HG02973 (cell line): ENCODE data around the gene RXRA.

Experiments
- ATAC-seq: cut with Tn5 transposase; IDR thresholded peaks from one replicate; pipeline ENCODE4 v1.9.1; 2021; ENCODE audit warnings: moderate library complexity; ENCODE audit not compliant: unreplicated experiment

Gene RXRA

DNA sequence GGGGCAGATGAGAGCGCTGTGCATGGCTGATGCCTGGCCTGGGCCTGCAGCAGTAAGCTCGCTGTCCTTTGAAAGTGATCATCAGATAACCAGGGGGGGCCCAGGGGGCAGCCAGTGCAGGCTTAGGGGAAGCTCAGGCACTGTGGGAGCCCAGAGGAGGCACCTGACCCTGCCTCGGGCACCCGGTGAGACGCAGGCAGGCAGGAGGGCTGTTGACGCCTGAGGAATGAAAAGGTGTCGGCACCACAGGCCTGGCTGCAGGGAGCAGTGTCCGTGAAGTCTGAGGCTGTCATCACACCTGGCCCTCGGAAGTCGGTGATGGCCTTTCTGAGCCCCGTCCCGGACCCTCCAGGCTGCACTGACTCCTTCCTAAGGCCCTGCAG is 84.6 kb downstream of the RXRA start:
- ATAC-seq = no peak

DNA sequence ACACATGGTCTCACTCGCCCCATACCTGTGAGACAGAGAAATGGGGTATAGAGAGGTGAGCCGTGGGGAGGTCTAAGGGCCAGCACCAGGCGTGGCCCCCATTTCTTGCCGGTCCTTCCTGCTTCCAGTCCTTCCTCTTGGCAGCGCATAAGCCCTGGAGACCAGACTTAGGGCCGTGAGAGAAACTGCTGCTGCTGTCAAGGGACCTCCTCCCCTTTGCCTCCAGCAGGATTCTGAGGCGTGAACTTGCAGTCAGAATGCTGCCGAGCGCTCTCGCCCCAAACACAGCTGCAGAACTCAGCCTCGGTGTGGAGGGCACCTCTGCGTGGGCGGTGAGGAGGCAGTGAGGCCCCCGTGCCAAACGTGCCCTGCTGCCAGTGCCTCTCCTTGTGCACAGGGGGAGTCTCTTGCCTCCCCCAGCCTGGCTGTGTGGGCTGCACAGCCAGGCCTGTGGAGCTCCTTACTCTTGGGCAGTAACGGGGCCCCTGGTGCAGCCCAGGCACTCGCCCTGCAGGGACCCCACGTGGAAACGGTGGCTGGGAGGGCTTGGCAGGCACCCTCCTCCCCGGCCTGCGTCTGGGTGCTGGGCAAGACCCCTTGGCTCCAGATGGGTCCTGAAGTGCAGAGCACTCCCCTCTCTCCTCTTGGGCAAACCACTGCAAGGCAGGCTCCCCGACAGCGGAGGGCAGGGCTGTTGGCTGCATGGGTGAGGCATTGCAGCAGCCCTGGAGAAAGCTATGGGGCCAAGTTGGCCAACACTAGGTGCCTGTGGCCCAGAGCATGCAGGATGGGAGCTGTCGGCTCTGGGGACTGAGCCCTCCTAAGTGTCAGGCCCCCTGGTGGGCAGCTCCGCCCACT is 85.4 kb downstream of the RXRA start:
- no peak for ATAC-seq

DNA sequence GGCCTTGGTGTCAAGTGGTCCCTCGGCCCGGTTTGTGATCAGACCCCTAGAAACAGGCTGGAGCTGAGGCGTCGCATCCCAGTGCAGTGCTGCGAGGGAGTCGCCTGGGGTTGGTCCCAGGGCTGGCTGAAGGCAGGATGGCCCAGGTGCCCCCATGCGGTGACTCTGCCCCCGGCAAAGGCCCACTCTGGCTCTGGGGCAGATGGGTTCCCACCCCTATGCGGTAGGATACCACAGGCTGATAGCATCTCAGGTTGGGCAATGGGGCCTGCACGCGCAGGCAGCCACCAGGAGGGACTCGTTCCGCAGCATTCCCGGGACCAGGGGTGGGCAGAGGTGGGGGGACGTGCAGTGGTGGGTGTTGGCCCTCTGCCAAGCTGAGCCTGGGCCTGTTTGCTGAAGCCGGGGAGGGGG is 86.0 kb downstream of the RXRA start:
- no peak for ATAC-seq

DNA sequence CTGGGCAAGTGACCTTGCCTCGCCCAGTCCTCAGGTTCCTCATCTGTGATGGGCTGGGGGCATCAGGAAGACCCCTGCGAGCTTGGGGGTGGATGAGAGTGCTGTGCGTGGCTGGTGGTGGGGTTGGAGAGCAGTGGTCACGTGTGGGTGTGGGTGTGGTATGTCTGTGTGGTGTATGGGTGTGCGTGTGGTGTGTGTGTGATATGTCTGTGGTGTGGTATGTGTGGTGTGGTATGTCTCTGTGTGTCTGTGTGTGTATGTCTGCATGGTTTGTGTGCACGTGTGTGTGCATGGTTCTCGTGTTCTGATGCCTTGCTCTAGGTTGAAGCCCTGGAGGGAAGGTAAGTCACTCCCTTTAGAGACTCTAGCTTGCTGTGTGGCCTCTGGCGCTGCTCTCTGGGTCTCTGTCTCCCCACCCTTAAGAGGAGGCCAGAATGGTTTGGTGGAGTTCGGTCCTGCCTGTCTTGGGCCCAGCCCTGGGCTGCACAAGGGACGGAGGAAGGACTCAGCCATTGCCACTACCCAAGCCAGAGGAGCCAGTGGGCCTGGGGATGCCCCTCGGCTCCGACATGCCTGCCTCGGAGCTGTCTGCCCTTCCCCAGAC is 87.0 kb downstream of the RXRA start:
- no peak for ATAC-seq

DNA sequence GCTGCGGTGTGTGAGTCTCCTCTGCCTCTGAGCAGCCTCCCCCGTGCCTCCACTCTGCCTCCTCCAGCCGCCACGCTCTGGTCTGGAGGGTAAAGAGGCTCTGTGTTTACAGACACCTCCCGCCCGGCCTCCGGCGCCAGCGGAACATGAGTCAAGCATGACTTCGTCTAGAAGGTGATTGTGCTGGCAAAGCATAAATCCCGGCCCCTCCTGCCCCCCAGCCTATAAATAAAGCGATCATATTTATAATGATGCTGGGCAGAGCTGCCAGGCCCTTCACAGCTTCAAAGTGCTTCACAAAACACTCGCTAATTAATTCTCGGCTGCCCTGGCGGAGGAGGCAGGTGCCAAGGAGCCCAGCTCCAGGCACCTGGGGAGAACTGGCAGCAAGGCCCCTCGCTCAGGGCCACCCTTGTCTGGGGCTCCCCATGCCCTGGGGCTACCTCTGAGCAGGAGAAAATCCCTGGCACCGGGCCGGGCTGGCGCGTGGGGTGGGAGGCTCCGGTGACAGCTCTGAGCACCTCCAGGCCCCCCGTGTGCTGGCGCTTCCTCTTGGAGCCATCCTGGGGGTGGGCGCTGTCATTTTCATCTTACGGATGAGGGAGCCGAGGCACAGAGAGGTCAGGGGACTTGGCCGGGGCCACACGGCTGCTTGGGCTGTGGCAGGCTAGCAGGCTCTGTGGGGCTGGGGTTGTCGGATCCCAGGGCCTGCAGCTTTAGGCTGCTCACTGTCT is 87.8 kb downstream of the RXRA start:
- no peak for ATAC-seq

DNA sequence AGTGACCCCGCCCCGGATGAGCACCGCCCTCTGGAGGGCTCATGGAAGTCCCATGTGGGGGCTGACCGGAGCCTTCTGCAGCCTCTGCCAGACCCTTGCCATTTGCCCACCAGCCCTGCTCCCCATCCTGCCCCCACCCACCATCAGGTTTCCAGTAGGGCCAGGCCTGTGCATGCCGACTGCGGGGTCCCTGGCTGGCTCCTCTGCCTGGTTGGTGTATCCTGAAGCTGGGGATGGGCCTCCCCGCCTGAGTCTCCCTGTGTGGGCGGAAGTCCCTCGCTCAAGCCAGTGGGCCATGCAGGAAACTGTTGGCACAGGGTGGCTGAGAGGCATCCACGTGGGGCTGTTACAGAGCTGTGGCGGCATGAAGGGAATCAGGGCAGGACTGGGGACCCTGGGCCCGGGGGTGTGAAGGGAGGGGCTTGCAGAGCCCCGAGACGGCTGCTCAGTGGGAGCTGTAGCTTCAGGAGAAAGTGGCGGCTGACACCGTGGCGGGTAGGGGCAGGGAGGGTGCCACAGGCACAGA is 88.7 kb downstream of the RXRA start:
- no peak for ATAC-seq

DNA sequence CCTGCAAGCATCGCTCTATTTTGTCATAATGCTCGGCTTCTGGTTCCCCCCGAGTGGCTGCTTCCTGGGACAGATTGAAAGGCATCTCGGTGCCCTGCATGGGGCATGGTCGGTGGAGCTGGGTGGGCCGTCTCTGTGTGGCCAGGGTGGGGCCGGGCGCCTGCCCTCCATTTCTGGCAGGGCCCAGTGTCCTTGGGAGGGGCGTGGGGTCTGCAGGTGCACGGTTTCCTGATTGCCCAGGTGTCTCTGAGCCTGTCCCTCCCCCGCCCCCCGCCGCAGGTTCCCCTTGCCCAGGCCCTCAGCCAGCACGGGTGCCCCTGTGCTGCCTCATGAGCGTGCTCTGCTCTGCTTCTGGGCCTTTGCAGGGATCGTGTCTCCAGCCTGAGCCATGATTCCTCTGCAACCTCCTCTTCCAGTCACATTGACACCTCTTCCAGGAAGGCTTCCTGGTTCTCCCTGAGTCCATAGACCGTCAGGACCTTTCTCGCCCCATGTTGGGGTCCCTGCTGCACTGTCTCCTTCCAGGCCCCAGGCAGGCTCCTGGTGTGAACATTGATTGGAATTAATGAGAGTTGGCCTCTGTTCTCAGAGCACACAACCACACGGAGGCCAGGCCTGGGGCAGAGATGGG is 90.2 kb downstream of the RXRA start:
- ATAC-seq = no peak

DNA sequence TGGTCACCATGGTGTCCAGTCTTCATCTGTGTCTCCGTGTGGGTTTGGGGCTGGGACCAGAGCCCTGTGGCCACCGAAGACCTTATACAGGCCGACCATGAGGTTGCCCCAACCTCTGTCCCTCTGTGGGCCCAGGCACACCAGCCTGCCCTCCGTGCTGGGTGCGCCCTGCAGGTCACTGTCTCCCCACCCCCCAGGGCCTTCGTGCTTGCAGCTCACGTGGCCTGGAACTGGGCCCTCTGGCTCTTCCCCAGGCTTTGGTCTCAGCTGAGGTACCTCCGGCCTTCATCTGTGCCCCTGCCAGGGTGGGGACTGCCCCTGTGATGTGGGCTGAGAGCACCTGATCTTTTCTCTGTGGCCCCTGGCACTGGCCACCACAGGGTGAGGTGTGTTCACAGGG is 92.1 kb downstream of the RXRA start:
- ATAC-seq = no peak

DNA sequence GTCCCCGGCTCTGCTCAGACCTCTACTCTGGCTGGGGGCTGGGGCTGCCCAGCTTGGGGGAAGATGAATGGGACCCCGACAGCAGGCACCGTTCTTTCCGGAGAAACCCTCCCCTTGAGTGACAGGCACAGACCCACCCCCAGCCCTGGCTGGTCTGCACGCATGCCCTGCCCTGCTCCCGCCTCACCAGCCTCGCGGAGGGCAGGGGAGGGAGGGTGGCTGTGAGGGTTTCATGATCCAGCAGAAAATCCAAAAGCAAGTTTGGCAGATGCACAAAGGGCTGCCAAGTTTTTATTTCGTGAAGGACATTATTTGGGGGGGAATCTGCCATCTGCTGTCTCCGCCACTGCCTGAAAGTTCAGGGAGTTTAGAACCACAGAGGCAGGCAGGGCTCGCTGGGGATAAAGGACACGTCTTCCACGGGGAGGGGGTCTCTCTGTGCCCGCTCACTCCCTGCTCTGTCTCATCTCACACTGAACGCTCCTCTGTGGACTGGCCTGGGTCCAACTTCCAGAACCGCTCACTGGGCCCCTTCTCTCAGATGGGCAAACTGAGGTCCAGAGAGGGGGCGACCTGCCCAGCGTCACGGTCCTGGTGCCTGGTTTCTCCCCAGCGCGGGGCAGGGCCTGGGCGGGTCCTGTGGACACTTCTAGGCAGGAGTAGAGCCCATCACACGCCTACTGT is 92.9 kb downstream of the RXRA start:
- ATAC-seq = no peak

DNA sequence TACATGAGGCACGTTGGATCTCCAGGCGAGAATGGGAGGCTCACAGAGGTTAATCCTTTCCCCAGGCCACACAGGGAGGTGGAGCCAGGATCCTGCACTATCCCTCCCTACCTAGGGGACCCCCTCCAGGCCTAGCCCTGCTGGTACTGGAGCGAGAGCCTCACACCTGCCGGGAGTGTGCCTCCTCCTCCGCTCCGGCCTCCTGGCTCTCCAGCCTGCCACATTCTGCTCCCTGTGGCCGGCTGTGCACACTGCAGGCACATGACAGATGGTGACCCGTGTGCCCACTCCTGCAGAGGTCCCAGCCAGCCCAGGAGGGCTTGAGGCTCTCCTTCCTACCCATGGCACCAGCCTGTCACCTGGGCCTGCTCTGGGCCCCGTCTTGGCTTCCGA is 93.4 kb downstream of the RXRA start:
- ATAC-seq = no peak

DNA sequence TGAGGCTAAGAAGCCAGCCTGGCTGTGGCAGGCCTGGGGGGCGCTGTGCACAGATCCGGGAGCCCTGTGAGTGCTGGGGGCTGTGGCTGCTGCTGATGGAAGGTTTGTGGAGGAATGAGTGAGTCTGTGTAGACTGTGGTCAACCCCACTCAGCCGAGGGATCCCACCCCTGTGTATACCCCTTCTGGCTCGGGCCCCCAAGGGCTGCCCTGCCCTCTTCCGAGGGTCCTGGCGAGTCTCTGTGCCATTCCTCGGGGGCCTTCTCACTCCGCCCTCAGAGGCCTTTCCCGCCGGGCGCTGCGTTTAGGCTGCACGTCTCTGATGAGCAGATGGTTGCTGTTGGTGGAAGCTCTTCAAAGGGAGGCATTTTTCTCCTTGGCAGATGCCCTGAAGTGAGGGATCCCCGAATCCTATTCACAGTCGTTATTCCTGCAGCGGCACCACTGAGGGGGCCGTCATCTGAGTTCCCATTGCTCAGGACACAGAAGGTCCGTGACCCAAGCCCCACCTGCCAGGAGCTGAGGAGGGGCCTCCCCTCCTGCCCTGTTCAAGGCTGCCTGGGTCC is 94.1 kb downstream of the RXRA start:
- no peak for ATAC-seq

DNA sequence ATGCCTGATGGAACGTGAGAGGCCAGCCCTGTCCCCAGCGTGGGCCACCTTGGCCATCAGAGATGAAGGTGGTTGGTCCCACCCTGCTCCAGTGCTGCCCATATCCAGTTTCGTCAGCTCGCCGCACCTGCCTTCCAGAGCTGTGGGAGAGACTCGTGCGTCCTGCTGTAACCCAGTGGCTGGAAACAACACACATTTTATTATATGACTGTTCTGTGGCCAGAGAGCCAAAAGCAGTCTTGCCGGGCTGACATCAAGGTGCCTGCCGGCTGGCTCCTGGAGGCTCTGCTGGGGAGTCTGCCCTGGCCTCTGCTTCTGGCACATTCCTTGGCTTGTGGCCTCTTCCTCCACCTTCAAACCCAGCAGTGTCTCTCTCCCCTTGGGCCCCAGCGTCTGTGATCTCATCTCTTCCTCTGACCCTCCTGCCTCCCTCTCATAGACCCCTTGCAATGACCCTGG is 94.7 kb downstream of the RXRA start:
- ATAC-seq = no peak

DNA sequence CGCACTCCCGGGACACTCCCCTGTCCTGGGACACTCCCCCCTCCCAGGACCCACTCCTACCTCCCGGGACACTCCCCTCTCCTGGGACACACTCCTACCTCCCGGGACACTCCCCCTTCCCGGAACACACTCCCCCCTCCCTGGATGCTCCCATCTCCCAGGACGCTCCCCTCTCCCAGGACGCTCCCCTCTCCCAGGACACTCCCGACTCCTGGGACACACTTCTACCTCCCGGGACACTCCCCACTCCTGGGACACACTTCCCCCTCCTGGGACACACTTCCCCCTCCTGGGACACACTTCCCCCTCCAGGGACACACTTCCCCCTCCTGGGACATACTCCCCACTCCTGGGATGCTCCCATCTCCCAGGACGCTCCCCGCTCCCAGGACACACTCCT is 95.6 kb downstream of the RXRA start:
- no peak for ATAC-seq

DNA sequence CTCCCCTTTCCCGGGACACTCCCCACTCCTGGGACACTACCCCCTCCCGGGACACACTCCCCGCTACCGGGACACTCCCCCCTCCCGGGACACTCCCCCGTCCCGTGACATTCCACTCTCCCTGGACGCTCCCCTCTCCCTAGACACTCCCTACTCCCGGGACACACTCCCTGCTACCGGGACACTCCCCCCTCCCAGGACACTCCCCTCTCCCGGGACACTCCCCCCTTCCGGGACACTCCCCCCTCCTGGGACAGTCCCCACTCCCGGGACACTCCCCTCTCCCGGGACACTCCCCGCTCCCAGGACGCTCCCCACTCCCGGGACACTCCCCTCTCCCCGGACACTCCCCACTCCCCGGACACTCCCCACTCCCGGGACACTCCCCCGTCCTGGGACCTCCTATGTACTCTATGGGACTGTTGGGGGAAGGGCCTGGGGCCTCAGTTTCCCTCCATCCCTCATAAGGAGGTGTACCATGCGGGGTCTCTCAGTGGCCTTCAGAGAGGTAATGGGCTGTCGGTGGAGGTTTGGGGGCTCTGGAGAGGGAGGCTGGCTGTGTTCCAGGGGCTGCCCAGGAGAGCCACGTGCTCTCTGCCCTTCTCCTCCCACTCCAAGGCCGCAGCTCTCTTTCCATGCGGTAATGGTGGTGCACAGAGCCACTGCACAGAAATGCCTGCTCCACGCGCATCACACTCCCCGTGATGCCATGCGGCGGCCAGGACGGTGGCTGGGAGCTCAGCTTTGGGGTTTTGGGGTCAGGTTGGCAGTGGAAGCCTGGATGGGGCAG is 96.2 kb downstream of the RXRA start:
- ATAC-seq = no peak

DNA sequence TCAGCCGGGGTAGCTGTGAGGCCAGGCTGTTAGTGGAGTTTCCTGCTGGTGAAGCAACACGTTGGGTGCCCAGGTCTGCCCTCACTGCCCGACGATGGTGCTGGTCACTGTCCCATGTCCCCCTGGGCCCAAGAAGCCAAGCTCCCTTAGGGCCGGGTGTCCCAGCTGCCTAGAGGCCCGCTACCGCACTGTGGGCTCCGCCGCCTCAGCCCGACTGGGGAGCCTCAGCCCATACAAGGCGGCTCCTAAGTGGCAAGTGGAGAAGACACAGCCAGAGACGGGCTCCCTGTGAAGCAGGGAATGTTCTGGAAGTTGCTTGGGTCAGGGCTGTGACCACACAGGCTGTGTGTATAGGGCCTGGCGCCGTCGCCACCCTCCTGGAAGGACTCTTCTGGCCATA is 96.9 kb downstream of the RXRA start:
- no peak for ATAC-seq

DNA sequence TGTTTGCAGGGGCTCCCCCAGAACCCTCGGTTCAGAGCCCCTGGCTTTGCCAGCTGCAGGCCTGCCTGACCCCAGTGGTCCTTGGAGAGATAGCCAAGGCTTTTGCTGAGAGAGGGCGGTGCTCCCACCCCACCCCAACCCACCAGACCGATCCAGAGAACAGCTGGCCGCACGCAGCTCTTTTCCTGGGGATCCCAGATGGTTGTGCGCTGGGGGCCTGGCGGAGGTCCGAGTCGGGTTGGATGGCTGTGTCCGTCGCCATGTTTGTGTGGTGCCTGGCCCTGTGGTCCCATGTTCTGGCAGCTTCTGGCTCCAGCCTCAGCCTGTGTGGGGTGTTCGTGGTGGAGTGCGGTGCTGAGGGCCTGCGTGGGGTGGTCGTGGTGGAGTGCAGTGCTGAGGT is 97.5 kb downstream of the RXRA start:
- no peak for ATAC-seq

DNA sequence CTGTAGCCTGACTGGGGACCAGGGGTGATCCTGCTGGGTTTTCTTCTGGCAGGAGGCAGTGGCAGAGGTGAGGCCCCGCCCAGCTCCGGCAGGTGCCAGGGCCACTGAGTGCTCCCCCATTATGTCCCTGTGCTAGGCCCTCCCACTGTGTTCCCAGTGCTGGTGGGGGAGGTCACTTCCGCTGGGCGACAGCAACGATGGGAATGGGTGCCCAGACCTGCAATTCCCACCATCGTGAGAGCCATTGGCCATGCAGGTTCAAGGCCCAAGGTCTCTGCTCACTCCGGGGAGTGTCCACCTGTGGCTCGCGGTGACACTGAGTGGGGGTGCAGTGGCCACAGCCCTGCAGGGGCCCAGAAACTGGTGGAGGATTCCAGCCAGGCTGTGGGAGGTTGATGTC is 98.6 kb downstream of the RXRA start:
- no peak for ATAC-seq

DNA sequence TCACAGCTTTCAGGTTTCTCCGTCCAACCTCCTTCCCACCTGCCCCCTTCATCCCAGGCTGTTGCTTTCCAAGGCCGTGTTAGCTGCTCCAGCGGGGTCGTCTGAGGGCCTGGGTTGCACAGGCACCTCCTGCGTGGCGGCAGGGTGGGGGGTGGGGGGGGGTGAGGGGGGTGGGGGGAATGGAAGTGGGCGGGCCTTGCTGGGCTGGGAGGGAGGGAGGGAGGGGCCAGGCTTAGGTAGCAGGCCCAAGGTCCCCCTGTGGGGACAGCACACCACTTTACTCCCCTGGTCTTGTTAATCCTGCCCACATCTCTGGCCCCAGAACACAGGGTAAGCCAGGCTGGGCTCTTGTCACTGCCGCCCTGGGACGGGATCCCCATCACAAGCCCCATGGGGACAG is 99.1 kb downstream of the RXRA start:
- ATAC-seq = no peak

DNA sequence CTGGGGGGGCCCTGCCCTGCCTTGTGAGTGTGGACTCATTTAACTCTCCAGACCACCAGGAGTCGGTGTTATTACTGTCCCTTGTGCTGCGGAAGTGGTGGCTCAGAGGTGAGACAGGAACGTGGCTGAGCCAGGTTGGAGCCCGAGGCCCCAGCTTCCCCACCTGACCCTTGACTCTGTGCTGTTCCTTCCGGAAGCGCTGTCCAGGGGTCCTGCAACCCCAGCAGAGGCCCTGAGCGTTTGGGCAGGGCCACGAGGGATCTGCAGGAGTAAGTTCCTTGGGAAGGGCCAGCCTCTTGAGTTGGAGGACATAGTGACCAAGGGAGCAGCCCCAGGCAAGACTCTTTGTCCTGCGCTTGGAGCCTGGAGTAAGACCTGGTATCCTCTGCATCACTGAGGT is 99.6 kb downstream of the RXRA start:
- ATAC-seq = no peak

DNA sequence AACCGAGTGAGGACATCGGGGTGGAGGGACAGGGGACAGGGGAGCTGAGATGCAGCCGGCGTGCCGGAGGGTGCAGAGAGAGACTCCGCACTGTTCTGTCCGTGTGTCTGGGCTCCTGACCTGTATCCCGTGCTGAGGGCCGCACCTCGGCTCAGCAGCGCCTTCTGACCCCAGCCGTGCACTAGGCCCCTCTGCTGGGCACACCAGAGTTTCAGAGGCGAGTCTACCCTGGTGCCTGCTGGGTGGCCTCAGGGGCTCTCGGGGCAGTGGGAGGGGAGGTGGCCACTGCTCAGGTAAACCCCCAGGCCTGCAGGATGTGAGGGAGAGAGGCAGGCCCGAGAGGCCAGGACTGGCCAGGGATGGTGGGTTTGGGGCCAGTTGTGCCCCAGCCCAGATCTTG is 100.2 kb downstream of the RXRA start:
- ATAC-seq = no peak
